PFSK-1 (cell line): ENCODE results near the gene LPAR1.

Experiments used
- POLR2AphosphoS5 ChIP-seq: IDR thresholded peaks from 2 replicates; pipeline ENCODE4 v1.6.1; 2012; ENCODE audit warnings: low read depth, mild to moderate bottlenecking, control low read depth, low read length, moderate library complexity
- SIN3A ChIP-seq: IDR thresholded peaks from 2 replicates; pipeline ENCODE4 v1.6.1; 2012; ENCODE audit warnings: mild to moderate bottlenecking, low read length, moderate library complexity, borderline replicate concordance; ENCODE audit not compliant: insufficient read depth
- TAF1 ChIP-seq: IDR thresholded peaks from 2 replicates; pipeline ENCODE4 v1.6.1; 2012; ENCODE audit warnings: low read length, control low read depth, borderline replicate concordance; ENCODE audit not compliant: insufficient read depth

DNA sequence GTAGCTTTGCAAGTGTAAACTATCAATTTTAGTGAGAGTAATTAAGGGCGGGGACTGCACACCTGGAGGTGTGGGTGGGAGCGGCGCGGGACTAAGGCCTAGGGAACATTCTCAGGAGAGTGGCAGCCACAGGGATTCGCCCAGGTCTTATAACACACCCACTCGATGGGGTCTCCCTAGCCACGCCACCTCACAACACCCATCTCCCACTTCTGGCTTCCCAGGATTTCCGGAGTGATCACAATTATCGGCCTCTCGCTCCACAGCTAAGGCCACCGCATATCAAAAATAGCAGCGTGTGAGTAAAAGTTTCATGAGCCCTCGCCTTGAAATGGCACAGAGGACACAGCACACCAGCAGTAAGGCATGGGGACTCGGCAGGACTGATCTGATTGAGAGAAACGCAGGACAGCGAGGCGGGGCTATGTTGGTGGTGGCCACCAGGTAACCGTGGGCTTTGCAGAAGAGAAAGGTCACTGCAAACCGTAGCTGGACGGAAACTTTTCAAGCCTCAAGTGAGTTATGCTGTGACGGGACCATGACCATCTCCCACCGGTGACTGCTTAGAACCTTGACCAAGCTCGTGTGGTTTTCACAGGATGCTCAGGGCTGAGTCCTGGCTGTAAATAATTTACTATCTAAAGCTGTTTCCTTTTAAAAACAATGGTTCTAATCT, 1.1 kb upstream of the LPAR1 start:
- no peak for TF ChIP-seq TAF1
- TF ChIP-seq POLR2AphosphoS5, result no peak
- no peak for TF ChIP-seq SIN3A
